CD4-positive, alpha-beta T cell treated with Interleukin-1 beta for 1 hour (primary cell): ENCODE data around the gene WRAP73.

Source experiments
- DNase-seq, 2 donors: peaks; one replicate each; pipeline ENCODE4 v3.0.0-alpha.2; 2020 to 2022

WRAP73 gene

DNA sequence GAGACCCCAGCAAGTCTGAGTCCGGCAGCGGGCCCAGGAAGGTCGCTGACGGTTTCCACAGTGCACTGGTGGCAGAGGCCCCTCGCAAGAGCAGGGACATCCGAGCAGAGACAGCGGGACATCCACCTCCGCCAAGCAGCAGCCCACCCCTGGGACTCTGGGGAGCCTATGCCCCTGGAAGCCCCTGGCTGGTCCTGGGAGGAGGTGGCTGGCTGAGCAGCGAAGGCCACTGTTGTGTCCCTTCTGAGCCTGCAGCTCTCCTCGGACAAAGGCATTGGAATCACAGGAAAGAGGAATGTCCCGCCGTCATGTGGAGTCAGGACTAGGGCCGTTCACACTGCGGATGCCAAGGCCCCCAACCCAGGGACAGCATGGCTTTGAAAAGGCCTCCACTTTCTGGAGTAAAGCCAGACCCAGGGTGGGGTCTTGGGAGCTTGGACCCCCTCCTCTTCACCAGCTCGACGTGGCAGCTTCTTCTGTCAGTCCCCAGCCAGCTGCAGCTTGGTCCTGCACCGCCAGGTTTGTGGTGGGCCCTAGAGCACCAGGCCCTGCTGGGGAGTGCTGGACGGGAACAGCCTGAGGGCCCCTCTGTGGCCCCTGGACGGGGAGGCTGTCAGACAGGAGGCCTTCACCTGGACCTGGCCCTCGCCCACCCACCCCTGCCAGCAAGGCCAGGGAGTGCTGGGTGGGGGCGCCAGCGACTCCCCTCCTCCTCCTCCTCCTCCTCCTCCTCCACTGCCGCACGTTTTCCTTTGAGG is 40.0 kb downstream of the WRAP73 start:
- DNase-seq: no peak

- DNase-seq: no peak
These were observed 40.7 kb downstream of the WRAP73 start for GRCh38 chr1:3609016-3609768.

DNA sequence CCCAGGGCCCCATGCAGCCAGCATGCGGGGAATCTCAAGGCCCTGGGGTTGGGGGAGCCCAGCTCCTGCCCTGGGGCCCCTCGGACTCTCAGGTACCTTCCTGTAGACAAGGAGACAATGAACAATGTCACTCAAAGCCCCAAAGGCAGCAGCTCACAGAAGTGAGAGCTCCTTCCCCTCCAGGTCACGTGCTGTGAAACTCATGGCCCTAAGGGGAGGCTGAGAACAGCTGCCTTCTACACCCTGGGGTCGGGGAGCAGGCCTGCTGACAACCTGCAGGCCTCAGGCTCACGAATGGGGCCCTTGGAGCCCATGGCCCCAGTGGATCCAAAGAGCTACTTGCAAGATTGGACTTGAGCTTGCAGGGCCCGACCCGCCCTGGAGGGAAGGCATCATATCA is 41.7 kb downstream of the WRAP73 start:
- DNase-seq: no peak

- DNase-seq: no peak
These were observed 42.2 kb downstream of the WRAP73 start for GRCh38 chr1:3607703-3608065.

- no peak for DNase-seq
These were observed 42.9 kb downstream of the WRAP73 start for GRCh38 chr1:3606779-3607702.

DNA sequence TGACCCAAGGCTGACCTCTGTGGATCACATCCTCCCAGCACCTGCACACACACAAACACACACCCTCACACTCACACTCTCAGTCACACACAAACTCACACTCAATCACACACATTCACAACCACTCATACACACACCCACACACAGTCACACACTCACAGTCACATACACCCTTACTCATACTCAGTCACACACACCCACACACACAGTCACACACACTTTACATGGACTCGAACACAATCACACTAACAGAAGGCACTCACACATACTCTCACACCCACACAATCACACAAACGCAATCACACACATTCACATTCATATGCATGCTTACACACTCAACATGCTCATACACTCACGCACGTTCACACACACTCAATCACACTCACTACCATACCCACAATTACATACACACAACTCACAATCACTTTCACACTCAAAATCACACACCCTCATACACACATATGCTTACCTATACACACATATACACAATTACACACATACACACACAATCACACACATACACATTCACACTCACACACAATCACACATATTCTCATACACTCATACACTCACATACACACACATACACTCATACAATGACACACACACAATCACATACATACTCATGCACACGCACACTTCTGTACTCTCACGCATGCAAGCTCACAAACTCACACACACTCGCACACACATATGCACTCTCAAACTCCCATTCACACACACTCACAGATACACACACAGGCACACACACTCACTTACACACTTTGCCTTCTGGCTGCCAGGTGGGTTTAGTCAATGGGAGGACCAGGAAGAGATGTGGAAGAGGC is 44.7 kb downstream of the WRAP73 start:
- DNase-seq: no peak

- no peak for DNase-seq
These were observed 45.4 kb downstream of the WRAP73 start for GRCh38 chr1:3604468-3604974.

GRCh38 chr1:3603571-3604467 is 46.1 kb downstream of the WRAP73 start:
- no peak for DNase-seq

GRCh38 chr1:3603156-3603555 is 46.7 kb downstream of the WRAP73 start:
- no peak for DNase-seq

GRCh38 chr1:3602375-3602774 is 47.5 kb downstream of the WRAP73 start:
- no peak for DNase-seq

- no peak for DNase-seq
These were observed 48.2 kb downstream of the WRAP73 start for GRCh38 chr1:3601743-3602142.

GRCh38 chr1:3600354-3600753 is 49.5 kb downstream of the WRAP73 start:
- DNase-seq: no peak

- no peak for DNase-seq
These were observed 50.1 kb downstream of the WRAP73 start for GRCh38 chr1:3599816-3600215.

DNA sequence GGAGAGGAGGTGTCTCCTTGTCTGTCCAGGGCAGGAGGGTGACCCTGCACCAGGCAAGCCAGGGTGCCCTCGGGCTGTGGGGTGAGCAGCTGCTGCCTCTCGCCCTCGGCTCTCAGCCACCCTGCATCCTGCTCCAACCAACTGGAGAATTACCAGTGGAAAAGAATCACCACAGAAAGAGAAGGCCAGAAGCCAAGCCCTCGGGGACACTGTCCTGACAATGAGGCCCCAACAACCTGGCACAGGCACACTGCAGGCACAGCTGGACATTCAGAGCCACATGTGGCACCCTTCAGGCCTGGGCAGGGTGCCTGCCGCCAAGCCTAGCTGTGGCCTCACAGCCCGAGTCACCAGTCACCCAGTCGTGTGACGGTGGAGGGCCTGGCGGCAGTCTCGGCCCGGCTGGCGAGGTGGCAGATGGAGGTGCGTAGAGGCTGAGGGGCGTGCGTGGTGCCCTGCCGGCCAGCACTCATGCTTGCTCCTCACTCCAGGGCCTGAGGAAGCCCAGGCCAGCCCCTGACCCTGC is 50.6 kb downstream of the WRAP73 start:
- DNase-seq: no peak

DNA sequence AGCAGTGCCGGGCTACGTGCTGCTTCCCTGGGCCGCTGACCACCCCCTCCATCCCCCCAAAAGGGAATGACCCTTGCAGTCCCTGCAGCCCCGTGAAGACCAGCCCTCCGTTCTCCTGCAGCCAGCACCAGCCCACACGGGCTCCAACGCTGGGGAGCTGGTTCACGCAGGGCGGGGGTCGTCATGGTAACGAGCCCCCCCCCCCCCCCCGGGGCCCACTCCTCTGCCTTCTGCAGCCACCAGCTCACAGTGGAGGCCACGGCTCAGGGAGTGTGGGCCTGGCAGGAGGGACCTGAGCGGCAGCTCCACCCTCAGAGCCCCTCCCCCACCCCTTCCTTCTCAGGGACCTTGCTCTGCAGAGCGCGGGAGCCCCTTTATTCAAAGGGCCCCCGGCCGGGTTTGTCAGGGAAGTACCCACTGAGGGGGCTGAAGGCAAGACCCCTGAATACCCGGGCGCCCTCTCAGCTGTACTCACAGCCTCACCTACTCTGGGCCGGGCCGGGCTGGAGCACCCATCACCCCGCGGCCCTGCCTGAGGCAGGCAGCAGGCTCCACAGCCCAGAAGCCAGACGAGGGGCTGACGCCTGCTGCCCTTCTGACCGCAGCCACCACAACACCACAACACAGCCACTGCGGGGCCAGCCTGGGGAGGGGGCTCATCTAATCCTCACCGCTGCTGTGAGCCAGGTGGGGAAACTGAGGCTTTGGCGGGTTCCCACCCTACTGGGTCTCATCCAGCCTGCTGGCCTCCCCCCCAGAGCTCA is 51.2 kb downstream of the WRAP73 start:
- no peak for DNase-seq

GRCh38 chr1:3598051-3598491 is 51.8 kb downstream of the WRAP73 start:
- DNase-seq: no peak

DNA sequence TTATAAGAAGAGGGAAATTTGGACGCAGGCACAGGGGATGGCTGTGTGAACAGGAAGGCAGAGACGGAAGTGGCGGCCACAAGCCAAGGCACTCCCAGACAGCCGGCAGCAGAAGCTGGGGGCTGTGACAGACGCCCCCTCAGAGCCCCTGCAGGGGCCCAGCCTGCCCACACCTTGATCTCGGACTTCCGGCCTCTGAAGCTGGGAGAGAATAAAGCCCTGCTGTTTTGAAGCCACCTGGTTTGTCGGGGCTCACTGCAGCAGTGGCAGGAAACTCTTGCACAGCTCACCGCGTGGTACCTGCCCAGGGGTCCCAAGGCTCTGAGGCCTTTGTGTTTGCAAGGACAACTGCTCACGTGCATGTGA is 52.3 kb downstream of the WRAP73 start:
- DNase-seq: peak in 1 of 2 donors; percentile 45

DNA sequence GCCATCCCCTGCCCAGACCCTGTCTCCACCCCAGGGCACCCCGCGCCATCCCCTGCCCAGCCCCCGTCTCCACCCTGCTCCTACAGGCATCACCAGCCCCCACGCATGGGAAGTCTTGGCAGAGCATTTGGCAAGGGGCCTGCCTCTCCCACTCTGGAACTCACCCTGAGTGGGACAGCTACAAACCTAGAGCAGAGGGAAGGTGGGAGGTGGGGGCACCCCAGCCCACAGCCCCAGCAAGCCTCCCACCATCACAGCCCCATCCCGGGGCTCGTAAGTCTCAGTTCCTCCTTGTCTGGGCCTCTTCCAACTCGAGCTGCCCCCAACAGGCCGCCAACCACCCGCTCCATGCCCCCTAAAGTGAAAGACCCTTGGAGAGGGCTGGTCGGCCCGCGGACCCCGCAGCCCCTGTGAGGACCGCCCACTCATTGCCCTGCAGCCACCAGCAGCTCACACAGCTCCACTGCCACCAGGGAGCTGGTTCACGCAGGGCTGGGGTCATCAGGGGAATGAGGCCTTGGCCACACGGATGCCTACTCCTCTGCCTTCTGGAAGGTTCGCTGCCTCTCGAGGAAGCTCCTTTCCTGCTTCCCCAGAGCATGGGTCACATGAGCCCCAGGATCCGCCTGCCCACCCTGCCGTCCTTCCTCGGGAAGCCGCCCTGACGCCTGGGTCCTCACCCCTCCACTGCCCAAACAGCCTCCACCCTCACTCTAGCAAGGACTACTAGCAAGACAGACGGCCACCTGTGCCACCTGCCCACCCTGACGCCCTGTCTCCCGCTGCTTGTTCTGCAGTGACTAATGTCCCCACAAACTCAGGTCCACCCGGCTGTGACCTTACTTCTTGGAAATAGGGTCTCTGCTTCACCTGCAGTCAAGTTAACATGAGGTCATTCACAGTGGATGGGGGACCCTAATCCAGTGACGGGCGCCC is 53.0 kb downstream of the WRAP73 start:
- no peak for DNase-seq

- DNase-seq: no peak
These were observed 54.0 kb downstream of the WRAP73 start for GRCh38 chr1:3595949-3596348.
